NCI-H1048 (cell line): ENCODE measurements around the gene TBX4.
"Not testable (repeated sequence)": the region's sequence is repeated elsewhere in the genome, so short reads cannot be mapped to it uniquely, and the experiment has no call there.

Source experiments
- DNase-seq: peaks from one replicate; lab custom pipeline; 2025; lab: John Stamatoyannopoulos, UW

TBX4 gene

DNA sequence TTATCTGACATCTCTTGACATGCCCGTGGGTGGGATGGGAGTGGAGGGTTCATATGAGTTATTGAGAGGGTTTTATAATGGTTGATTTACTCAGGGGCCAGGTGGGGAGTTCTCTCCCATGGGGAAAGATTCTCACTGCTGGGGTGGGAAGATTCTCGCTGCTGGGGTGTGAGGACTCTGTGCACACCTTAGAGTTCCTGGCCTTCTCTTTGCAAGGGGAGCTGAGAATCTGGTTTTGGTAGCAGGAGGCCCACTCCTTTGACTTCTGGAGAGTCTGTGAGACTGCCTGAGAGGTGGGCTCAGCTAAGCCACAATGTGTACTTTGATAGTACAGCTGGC, 31.5 kb downstream of the TBX4 start:
- DNase-seq: no peak

DNA sequence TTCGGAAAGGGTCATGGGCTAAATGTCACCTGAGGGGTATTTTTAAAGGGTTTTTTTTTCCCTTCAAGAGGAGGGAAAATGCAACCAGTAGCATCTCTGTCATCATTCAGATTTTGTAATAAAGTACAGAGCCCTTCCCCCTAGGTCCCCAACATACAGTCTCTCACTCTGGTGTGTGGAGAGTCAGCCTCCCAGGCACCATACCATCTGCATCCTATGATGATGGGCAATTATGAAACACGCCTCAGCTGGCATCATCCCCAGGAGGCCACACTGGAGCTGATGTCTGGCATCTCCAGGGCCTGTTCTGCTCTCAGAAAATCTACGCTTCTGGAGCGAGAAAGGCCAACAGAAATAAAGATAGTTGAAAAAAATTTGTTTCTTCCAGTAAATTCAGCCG, 32.0 kb downstream of the TBX4 start:
- no peak for DNase-seq

DNA sequence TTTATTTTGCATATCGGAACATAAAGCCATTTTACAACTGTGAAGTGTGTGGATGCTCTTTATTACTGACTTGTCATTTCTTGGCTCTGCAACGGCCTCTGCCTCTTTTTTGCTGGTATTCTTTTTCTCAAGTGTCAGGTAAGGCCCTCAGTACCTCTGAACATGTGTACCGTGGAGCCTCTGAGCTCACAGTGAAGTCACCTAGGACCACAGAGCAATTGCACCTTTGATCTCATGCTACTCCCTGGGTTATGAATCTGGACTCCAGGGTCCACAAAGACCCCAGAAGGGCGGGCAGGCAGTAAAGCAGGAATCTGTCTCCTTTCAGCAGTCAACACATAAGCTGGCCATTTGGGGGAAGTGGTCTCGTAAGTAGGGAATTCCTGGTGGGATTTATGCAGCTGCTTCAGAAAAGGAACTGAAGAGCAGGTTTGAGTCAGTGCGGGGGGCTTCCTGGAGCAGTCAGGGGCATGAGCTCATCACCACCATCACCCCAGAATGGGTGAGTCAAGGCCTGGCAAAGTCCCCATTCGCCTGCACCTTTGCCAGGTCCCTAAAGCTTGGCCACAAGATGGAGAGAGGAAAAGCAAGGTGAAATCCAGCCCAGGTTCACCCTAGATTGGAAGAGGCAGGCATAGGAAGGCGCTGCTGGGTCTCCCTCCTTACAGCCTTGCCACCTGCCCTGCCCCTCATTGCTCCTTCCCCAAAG, 33.0 kb downstream of the TBX4 start:
- DNase-seq: no peak

DNA sequence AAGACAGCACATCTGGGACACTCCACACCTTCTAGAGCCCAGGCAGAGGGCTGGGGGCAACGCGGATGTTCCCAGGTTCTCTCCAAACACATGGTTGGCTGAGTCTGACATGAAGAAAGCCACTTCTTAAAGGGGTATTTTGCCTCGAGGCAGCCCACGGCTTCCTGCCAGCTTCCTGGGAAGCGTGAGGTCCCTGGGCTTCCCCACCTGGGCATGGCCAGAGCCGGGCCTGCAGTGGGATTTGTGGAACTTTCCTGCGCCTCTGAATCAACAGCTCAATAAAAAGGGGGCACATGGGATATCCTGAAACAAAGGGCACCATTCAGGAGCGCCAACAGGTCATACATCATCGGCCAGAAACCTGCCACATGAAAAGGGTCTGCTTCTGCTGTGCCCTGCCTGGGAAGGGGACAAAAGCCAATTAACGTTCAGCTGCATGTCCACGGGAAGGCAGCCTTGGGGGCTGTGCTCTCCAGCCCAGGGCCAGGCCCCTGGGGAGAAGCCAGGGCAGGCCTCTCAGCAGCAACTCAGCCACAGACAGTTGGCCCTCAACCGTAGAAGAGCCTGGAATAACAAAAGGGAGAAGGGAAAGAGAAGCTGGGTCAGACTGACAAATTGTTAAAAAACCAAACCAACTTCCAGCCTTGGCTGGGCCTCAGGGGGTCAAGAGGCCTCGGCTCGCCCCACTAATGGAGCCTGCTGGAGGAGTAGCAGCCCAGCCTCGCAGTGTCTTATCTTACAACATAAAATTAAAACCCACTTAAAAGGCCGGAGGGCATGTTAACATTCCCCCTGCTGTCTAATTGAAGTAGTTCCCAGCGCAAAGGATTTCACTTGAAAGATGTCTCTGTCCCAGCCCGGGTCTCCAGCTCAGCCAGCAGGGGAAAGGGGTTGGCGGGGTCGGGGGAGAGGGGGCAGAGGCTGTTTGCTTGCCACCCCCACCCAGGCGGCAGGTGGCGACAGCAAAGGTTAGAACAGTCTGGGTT, 34.2 kb downstream of the TBX4 start:
- DNase-seq: no peak

DNA sequence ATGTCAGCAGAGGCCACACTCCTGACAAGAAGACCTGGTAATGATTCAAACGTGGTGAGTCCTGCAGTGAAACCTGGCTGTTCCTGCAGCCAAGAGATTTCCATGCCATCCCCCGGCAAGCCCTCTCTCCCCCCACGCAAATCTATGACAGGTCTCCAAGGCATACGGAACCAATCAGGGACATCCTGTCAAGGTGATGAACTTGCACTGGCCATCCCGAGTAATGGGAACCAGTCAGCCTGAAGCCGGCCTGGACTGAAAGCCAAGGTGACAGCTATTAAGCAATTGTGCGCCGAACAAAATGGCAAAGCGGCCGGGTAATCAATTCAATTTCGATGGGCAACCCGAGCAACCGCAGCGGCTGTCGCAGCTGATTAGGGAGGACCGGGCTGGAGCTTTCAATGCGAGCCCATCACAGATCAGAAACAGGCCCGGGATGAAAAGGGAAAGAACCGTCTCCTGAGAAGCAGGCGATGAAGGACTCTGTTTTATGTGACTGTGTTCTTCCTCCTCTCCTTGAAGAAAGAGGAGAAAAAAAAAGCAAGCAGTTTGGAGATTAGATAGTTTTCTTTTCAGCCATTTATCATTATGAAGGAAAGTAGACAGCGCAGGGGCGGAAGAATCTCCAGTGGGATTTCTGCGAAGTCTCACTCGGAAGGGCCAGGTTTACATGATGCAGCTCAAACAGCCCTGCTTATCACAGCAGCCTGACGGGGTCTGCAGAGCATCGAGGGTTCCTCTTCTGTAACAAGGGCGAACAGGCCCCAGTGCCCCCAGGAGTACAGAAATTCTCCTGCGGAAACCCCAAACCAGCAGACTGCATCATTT, 35.2 kb downstream of the TBX4 start:
- DNase-seq: no peak

DNA sequence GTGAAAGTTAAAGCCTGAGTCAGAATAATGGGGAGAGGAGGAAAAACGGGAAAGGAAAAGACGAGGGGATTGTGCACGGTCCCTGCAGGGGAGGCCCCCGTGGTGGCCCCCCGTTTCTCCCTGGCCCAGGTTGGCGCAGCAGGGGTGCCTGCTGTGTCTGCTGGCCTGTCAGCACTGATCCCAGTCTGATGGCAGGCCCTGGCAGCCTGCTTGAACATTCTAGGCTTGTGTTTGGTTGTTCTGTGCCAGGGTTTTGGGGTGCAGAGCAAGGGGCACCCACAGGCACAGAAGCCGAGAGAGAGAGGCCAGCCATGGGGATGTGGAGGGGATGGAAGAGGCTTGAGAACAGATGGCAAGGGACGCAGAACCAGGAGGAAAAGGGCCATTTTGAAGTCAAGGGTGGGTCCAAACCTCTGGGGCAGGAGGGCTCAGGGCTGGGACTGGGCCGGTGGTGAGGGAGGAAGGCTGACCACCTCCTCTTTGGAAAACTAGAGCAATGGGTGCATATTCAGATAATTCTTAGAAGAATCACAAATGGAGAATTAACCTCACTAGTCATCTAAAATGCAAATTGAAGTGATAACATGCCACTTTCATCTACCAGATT, 35.9 kb downstream of the TBX4 start:
- no peak for DNase-seq

DNA sequence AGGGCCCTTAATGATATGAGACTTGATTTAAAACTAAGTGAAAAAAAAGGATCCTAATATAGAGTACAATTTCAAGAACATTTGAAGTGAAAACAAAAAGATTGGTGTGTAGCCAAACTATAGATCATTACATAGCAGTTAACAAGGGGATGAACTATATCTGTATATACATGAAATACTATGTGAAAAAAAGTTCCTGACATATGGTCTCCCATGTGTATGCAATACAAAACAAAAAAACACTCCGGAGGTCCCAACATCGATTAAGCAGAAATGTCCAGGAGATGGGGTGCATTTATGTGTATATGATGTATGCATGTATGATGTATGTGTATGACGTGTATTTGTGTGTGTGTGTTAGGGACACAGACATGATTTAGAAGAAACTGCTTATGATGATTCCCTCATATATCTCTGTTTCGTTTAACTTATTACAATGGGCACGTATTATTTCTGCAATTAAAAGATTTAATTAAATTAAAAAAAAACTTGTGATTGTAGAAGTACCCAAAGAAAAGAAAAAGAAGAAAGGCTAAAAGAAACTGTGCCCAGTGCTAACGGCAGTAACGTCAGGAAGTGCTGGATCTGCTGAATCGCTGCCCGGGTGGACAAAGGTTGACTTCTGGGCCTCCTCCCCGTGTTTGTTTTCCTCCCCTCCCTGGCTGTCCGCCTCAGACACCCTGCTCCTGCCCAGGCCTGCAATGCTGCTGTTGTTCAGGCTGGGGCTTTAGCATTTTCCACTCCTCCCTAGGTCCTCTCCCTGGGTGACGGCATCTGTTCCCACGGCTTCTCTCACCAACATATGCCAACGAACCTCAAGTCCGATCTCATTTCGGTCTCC, 36.9 kb downstream of the TBX4 start:
- no peak for DNase-seq

DNA sequence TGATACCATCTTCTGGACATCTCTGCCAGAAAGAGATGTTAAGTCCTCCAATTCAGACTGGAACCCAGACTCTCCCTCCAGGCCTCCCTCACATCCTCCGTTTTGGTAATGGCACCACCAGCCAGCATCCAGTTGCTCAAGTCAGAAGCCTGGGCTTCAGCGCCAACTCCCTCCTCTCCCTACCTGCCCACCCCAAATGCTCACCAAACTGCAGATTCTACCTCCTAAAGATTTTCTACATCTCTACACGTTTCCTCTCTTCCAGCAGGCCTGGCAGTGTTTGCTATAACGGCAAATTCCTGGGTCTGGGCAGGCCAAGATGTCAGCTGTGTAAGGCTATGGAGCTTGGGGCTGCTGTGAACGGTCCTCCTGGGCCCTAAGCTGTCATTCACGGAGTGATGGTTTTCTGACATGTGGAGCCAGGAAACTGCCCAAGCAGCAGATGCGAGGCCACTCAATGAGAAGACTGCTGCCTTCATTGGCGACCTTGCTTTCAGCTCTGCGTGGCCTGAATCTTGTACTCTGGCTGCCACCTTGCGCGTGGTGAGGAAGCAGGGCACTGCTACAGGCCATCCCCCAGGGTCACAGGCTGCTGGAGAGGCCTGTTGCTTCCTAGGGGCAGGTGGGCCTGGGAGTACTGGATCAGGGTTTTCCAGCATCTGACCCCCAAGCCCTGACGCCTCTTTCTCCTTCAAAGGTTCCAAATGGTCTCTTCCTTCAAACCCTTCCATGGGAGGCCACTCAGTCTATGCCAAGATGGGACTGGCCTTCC, 37.7 kb downstream of the TBX4 start:
- DNase-seq: no peak

DNA sequence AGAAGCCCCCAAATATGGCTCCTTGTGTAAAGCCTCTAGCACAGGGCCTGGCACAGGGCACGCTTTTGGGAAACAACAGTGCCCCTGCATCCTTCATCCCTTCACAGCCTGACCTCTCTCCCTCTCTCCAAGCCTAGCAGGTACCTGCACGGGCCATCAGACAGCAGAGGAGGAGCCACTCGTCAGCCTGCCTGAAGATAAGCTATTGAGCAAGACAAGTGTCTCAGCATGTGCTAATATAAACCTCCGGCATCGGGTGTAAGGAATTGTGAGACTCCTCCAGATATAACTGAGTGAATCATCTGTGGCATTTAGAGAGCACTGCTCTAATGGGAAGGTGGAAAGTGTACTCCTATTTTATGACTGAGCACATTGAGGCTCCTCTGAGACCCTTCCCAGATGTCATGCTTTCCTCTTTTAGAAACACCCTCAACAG, 38.3 kb downstream of the TBX4 start:
- no peak for DNase-seq

DNA sequence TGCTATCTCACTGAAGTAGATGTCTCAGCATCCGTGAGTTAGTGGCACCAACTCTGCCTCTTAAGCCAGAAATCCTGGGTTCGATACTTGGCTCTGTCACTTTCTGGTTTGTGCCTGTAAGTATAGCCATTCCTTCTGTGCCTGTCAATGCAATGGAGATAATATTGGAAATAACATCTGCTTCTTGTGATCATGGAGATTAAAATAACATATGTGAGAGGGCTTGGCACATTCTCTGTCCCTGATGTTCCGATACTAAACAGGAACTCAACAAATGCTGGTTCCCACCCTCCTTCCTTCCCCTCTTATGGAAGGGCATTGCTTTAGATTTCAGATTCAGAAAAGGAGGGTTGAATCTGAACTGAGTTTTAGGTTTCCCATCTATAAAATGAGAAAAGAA, 39.8 kb downstream of the TBX4 start:
- DNase-seq: no peak

DNA sequence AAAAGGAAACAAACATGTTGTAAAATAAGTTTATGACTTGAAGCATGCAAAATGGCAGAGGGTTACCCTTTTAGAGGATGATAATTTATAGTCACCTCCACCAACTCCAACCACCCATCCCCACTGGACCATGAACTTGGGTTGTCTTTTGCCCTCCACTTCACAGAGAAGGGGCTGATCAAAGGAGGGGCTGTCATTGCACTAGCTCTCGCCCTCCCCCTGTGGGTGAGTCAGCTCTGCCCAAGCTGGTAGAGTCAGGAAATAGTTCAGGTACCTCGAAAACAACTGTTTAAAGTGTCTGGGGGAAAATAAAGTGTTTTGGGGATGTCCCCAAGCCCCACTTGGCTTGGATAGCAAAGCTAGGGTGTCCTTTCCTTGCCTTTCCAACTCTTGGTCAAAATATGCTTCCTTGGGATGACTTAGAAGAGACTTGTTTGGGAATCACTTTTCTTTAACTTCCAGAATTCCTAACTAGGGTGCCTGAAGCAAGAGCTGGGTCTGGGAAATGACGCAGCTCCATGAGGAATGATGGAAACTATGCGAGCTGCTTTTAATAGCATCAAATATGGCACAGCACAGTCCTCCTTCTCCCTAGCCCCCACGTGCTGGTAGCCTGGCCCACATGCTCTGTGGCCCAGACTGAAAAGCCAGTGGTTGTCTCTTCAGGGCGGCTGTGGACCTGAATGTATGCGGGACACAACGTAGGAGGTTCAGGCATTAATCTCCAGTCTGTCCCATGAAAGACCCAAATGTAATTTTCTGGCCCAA, 40.7 kb downstream of the TBX4 start:
- DNase-seq: no peak

DNA sequence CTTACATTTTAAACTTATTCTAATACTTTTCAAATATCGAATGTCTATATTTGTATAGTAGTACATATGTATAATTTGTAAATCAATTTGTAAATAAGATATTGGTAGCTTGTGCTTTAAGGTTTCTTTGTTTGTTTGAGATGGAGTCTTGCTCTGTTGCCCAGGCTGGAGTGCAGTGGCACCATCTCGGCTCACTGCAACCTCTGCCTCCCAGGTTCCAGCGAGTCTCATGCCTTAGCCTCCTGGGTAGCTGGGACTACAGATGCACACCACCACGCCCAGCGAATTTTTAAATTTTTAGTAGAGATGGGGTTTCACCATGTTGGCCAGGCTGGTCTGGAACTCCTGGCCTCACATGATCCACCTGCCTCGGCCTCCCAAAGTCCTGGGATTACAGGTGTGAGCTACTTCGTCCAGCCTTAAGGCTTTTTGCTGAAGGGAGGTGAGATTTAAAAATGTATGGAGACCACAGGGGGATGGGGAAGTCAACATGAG, 41.7 kb downstream of the TBX4 start:
- DNase-seq: not testable (repeated sequence)

DNA sequence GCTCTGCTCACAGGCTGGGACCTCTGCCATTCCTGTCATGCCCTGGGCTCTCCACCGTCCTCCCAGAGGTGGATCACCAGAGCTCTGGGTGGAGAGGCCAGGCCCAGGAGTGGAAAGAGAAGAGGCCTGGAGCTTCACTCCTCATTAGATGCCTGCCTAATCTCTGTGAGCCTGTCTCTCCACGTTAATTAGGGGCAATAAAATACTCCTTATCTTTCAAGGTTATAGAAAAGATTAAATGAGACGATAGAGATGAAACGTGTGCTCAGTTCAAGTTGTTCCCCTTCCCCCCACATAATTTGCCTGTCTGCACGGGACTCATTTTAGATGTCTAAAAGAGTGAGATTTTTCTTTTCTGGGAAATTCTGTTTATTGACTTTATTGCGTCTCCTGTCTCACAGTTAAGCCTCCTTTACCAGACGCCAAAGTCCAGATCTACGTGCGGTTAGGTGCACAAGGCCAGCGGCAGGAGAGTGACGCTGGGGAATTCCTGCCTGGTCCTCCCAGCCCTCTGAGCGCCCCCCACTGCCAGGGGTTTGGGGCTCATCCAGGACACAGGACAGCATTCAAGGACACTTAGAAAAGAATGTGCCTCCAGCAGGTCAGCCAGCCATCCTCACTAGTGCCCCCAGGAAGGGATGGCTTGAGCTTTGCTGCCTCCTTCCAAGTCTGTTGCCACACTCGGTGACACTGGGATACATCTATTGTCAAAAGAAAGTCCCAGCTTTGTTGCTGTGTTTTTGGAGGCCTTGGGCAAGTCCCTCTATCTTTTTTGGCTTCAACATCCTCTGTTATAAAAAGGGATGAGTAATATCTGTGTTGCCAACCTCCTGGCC, 42.3 kb downstream of the TBX4 start:
- DNase-seq: no peak

DNA sequence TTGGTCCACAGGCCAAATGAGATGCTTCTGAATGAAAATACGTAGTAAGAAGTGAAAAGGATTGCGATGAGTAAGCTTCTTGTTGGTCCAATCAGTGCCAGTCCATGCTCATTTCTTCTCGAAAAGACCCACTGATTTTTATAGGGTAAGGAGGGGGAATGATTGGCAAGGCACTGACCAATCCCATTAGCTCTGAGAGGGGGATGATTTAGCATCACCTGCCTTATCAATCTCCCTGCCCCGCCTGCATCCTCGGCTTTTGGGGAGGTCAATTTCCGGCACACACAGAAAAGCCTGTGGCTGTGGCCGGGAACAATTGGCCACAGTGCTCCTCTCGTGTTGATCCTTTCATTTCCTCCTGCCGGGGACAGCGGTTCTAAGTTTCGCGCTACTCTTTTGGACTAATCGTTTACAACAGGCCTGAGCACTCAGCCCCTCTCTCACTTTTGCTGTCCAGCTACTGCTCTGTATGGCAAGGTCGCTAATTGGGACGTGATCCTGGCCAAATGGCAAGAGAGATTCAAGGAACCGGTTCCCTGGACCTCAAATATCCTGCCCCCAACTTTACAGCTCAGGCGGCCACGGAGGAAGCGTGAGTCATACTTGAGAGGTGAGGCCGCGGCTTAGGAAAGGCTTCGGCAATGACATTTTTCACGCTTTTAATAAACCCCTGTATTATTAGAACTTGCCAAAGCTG, 43.1 kb downstream of the TBX4 start:
- no peak for DNase-seq

DNA sequence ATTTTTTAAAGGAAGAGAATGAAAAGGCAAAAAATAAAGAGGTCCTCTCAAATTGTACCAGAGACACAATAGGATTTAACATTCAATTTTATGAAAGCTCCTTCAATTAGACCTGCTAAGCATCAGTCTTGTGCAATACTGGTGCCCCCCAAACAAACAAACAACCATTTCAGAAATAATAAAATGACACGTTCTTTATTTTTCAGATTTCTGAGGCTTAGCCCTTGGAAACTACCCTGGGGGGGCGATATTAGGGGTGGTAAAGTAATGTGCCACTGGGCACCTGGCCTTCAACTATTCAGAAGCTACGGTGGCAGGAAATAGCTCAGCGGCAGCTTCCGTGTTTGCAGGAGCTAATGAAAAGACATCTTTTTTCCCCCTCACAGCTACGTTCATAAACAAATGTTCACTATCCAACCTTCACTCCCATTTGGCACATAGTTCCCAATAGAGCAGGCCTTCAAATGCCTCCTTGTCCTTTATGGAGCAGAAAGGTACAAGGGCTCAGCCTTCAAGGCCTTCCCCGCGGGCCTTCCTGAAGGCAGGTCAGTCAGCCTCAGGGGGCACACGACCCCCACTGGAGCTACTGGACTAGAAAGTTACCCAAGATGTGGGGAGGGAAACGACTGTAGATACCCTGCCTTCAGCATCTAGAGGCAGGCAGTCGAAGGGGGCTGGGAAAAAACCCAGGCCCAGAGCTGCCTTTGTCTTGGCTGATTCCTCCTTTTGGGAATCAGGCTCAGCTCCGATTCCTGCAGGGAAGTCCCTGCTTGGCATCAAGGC, 44.1 kb downstream of the TBX4 start:
- DNase-seq: no peak

DNA sequence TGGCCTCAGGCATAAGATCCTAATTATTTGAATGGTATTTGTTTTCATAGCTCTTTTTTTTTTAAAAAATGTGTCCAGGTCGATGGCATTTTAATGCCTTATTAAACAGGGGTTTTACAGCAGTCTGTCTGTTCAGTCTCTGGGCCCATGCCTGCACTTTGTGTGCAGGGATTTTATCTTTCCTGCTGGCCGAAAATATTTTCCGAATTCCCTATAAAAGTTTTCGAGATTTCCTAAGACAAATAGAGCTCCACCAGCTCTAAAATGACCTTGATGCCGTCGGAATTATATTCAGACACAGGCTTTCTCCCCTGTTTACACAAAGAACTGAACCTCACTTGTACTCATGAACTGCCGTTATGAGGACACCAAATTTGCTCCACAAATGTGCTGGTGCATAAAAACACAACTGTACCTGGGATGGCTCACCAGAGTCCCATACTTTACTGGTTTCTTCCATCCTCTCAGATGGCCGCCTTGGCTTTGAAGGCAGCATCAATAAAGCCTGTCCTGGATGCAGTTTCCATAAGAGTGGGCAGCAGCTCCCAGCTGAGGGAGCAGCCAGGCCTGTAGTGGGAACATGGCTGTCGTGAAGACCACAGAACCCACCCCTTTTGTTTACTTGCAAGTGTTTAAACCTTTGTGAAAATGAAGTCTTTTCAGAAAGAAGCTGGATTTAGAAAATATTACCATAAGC, 44.9 kb downstream of the TBX4 start:
- no peak for DNase-seq
